LNCaP clone FGC (cell line): ENCODE measurements around the gene LIMS2.

ENCODE experiments used
- DNase-seq: peaks from one replicate; pipeline ENCODE4 v3.0.0-alpha.2; 2011; ENCODE audit warnings: low read depth
- H3K4me3 ChIP-seq: 2 replicates; pipeline ENCODE4 v1.5.1; 2011; ENCODE audit warnings: mild to moderate bottlenecking, low read depth, low read length, control low read depth
- TF ChIP-seq, protein P1 (sequence below): IDR thresholded peaks from 2 replicates; pipeline ENCODE4 v1.5.1; 2012; ENCODE audit warnings: mild to moderate bottlenecking; ENCODE audit not compliant: control insufficient read depth, insufficient read depth; ENCODE audit errors: extremely low read depth

Gene LIMS2

GRCh38 chr2:127589358-127589757, 86.0 kb downstream of the LIMS2 start:
- no peak for DNase-seq
- TF ChIP-seq, protein P1, sequence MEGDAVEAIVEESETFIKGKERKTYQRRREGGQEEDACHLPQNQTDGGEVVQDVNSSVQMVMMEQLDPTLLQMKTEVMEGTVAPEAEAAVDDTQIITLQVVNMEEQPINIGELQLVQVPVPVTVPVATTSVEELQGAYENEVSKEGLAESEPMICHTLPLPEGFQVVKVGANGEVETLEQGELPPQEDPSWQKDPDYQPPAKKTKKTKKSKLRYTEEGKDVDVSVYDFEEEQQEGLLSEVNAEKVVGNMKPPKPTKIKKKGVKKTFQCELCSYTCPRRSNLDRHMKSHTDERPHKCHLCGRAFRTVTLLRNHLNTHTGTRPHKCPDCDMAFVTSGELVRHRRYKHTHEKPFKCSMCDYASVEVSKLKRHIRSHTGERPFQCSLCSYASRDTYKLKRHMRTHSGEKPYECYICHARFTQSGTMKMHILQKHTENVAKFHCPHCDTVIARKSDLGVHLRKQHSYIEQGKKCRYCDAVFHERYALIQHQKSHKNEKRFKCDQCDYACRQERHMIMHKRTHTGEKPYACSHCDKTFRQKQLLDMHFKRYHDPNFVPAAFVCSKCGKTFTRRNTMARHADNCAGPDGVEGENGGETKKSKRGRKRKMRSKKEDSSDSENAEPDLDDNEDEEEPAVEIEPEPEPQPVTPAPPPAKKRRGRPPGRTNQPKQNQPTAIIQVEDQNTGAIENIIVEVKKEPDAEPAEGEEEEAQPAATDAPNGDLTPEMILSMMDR = no peak

More at GRCh38 chr2:127589358-127589757, 86.0 kb downstream of the LIMS2 start:
- H3K4me3 ChIP-seq = no peak overlapping the region
